ENCODE data around the gene DZIP1L.

The DZIP1L gene

DNA sequence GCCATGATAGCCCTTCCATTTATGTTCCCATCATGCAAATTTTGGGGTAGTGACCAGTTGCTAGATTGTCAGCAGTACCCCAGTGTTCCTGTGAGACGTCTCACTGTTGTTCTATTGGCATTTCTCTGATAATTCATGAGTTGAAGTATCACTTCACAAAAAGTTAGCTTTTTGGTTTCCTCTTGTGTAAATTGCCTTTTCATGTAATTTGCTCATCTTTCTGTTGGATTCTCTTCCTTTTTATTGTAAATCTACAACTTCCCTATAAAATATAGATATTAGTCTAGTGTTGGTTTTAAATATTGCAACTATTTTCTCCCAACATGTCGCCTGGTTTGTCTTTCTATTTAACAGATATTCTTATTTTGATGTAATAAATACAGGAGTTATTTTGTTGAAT is 24.3 kb upstream of the DZIP1L start:
- no peak overlapping the region for H3K4me3 ChIP-seq (ENCODE audit: low read depth, low read length)
- in situ Hi-C loops (cut with HindIII; ENCODE audit: low sequenced_read_pairs) = no loop called here
- TF ChIP-seq, protein P1, sequence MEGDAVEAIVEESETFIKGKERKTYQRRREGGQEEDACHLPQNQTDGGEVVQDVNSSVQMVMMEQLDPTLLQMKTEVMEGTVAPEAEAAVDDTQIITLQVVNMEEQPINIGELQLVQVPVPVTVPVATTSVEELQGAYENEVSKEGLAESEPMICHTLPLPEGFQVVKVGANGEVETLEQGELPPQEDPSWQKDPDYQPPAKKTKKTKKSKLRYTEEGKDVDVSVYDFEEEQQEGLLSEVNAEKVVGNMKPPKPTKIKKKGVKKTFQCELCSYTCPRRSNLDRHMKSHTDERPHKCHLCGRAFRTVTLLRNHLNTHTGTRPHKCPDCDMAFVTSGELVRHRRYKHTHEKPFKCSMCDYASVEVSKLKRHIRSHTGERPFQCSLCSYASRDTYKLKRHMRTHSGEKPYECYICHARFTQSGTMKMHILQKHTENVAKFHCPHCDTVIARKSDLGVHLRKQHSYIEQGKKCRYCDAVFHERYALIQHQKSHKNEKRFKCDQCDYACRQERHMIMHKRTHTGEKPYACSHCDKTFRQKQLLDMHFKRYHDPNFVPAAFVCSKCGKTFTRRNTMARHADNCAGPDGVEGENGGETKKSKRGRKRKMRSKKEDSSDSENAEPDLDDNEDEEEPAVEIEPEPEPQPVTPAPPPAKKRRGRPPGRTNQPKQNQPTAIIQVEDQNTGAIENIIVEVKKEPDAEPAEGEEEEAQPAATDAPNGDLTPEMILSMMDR (IDR thresholded peaks at IDR 0.05; ENCODE audit: low read depth, low read length, missing control alignments) = no peak
- no peak for DNase-seq (ENCODE audit: low read depth)

DNA sequence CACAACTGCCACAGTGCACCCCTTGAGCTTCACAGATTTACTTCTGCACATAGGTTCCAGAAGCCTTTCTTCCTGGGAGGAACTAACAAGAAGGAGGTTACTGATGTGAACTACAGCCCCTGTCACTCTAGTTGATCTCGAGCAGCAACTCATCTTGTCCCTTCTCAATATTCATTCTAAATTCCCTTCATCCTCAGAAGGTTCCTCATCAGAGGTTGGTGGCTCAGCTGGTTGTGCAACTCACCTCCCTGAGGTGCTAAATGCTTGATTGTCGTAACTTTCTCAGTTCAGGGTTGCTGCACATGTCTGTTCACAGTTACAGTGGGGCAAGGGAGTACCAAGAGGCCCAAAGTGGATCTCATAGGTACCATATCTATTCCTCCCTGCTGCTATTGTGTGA is 22.5 kb upstream of the DZIP1L start:
- DNase-seq (ENCODE audit: low read depth) = no peak
- H3K4me3 ChIP-seq (ENCODE audit: low read depth, low read length) = no peak overlapping the region
- TF ChIP-seq, protein P1 (IDR thresholded peaks at IDR 0.05; ENCODE audit: low read depth, low read length, missing control alignments) = no peak
- in situ Hi-C loops (cut with HindIII; ENCODE audit: low sequenced_read_pairs) = no loop called here

DNA sequence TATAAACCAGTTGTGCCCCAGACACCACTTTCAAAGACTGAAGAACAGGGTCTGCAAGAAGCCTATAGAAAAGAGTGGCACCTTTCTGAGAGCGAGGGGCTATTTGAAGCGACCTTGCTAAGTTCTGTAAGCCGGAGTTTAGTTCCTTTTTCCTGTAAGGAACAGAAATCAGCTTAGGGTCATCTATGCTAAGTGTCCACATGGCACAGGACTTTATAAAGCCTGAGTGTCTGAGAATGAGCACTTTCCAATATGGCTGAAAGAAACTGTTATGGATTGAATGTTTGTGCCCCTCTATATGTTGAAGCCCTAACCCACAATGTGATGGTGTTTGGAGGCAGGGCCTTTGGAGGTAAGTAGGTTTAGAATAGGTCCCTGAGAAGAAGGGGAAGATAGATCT is 20.8 kb upstream of the DZIP1L start:
- TF ChIP-seq, protein P1 (IDR thresholded peaks at IDR 0.05; ENCODE audit: low read depth, low read length, missing control alignments) = no peak
- in situ Hi-C loops (cut with HindIII; ENCODE audit: low sequenced_read_pairs) = no loop called here
- no peak overlapping the region for H3K4me3 ChIP-seq (ENCODE audit: low read depth, low read length)
- DNase-seq (ENCODE audit: low read depth) = no peak

DNA sequence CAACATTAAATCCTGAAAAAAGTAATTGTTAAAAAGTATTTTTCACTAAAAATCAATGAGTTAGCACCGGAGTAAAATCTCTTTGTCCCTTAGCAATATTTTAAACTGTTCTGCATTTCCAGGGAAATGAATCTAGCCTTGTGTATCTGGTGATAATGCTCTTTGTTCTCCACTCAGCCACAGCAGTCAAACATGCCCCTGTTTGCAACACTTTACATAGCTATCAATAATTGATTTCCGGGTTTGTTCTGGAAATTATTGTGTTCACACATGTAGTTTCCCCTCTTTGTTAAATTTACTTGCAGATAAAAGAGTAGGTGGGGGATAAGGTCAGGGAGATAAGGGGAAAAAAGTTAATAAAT is 20.4 kb upstream of the DZIP1L start:
- H3K4me3 ChIP-seq (ENCODE audit: low read depth, low read length) = no peak overlapping the region
- no peak for DNase-seq (ENCODE audit: low read depth)
- in situ Hi-C loops (cut with HindIII; ENCODE audit: low sequenced_read_pairs) = no loop called here
- TF ChIP-seq, protein P1 (IDR thresholded peaks at IDR 0.05; ENCODE audit: low read depth, low read length, missing control alignments) = no peak

DNA sequence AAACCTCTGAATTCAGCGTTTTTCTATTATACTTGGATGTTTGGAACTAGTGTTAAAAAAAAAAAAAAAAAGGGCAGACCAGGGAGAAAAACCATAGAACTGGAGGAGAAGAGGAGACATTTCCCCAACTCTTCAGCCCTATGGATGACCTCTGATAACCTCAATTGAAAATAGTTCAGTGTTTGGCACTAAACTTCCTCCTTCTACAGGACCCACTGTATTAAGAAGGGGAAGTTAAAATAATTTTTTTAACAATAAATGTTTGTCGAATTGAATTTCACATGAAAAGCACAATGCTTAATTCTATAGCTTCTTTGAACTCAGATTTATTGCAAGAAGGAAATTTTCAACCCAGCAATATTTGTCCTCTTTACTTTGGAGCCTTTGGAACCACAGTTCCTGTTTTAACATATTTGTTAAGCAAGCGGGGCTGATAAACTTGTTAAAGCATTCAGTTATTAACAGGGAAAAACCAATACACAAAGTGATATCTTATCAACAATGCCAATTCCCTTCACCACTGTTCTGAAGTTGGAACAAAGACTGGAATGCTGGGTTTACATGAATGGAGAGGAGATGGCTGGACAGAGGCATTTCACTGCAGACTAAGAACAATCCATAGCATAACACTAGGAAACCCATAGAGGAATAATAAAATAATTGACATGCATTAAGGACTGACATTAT is 19.9 kb upstream of the DZIP1L start:
- no peak overlapping the region for H3K4me3 ChIP-seq (ENCODE audit: low read depth, low read length)
- in situ Hi-C loops (cut with HindIII; ENCODE audit: low sequenced_read_pairs) = no loop called here
- no peak for DNase-seq (ENCODE audit: low read depth)
- TF ChIP-seq, protein P1 (IDR thresholded peaks at IDR 0.05; ENCODE audit: low read depth, low read length, missing control alignments) = no peak

DNA sequence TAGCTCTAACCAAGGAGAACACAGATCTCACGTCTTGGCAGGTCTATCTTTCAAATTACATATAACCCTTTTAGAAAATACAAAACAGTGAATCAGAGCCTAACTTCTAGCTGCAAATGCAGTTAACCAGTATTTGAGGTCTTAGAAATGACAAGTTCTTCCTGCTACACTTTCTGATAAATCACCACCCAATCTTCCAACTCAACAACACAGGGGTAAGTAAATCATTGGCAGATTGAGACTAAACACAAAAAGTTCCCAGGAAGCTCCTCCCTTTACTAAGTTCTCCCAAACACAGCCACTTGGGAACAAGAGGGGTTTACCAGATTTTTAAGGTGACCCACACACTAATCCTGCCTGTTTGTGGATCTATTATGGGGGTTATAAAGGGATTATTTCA is 16.8 kb upstream of the DZIP1L start, which contains the start of gene A4GNT:
Gene A4GNT (minus strand): TSS at position 152 of the 400 bp plus-strand sequence. CDS start 1,134 bp downstream, outside the sequence.
- TF ChIP-seq, protein P1 (IDR thresholded peaks at IDR 0.05; ENCODE audit: low read depth, low read length, missing control alignments) = no peak
- H3K4me3 ChIP-seq (ENCODE audit: low read depth, low read length) = no peak within 1 kb of the TSS
- in situ Hi-C loops (cut with HindIII; ENCODE audit: low sequenced_read_pairs) = no loop called here
- DNase-seq (ENCODE audit: low read depth) = no peak

All from astrocyte of the cerebellum (primary cell).